Breast epithelium (tissue), 3 donors: ENCODE results near the gene PTGFR.

Source experiments
- CTCF ChIP-seq, 3 donors: fragments of 450-650 bp; IDR thresholded peaks; one replicate each; pipeline ENCODE4 v1.5.1; 2016 to 2017; ENCODE audit warnings: antibody characterized with exemption in 3 of 3, mild to moderate bottlenecking in 3 of 3, moderate library complexity in 3 of 3
- POLR2A ChIP-seq: fragments of 450-650 bp; IDR thresholded peaks from one replicate; pipeline ENCODE4 v1.6.1; 2016; ENCODE audit warnings: antibody characterized with exemption, mild to moderate bottlenecking, moderate library complexity
- POLR2AphosphoS5 ChIP-seq, 3 donors: sonication (generic); formaldehyde crosslinking; IDR thresholded peaks; one replicate each; pipeline ENCODE4 v1.6.1; 2017; ENCODE audit warnings: antibody characterized with exemption in 3 of 3

DNA sequence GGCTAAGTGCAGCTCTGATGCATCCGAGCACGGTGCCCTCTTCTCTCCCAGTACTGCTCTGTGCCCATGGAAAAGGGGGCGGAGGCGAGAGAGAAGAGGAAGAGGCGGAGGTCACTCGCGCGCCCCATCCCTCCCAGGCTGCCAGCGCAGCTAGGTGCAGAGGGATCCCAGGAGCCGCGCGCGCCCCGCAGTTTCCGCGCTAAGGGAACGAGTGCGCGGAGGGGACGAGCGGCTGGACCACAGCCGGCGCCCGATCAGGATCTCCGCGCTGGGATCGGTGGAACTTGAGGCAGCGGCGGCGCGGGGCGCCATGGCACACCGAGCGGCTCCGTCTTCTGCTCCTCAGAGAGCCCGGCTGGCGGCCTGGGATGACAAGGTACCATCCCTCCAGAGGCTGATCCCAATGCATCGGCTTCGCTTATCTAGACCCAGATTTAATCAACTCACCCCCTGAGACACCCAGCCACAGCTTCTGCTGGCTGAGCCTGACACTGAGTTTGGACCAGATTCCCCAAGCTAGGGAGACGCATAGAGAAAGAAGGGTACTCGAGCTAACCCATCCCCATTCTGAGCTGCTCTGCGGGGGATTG lies at the start of gene PTGFR:
- TF ChIP-seq CTCF (IDR thresholded peaks at IDR 0.05) (no peak), POLR2A (no peak), POLR2AphosphoS5 (IDR thresholded peaks at IDR 0.05) (peak in 2 of 3 donors; percentile 27 to 52)
